Testis (tissue), 3 donors: Measurements from ENCODE around the gene RPS2. TPM values are rescaled to one million over a fixed set of nuclear protein-coding genes. Genes with fewer than 3 reads are reported as not detected.
"Not testable (repeated sequence)": the region's sequence is repeated elsewhere in the genome, so short reads cannot be mapped to it uniquely, and the experiment has no call there.

Source experiments
- DNase-seq: peaks from one replicate; pipeline ENCODE4 v3.0.0-alpha.2; 2019
- H3K27ac ChIP-seq, 2 donors: fragments of 200-600 bp; sonication (generic); one replicate each; pipeline ENCODE4 v1.5.1; 2019
- H3K27me3 ChIP-seq: fragments of 200-600 bp; sonication (generic); one replicate; pipeline ENCODE4 v1.5.1; 2019
- H3K36me3 ChIP-seq: fragments of 200-600 bp; sonication (generic); one replicate; pipeline ENCODE4 v1.5.1; 2017; ENCODE audit warnings: low read depth; ENCODE audit errors: missing control alignments
- H3K4me1 ChIP-seq: fragments of 200-600 bp; sonication (generic); one replicate; pipeline ENCODE4 v1.5.1; 2019
- H3K4me3 ChIP-seq, 2 donors: fragments of 200-600 bp; sonication (generic); one replicate each; pipeline ENCODE4 v1.5.1; 2017 to 2019
- H3K9me3 ChIP-seq: fragments of 200-600 bp; sonication (generic); one replicate; pipeline ENCODE4 v1.5.1; 2017
- POLR2A ChIP-seq: fragments of 450-650 bp; IDR thresholded peaks from one replicate; pipeline ENCODE4 v1.6.1; 2017; ENCODE audit warnings: antibody characterized with exemption, mild to moderate bottlenecking, moderate library complexity
- WGBS, 2 donors: methylation state at CpG; one replicate each; pipeline ENCODE4 v1.1.5; 2018; 5-methylcytosine and 5-hydroxymethylcytosine counted together
- intact Hi-C: fragments of 100-400 bp; cut with DNase I; formaldehyde crosslinking; loops from one replicate; pipeline ENCODE4 v1.15.1; 2023; ENCODE audit warnings: low total_unique reads
- polyA plus RNA-seq: library from polyadenylated mRNA; stranded (reverse); fragments of 350-450 nt; fragmentation: Illumina TruSeq; extraction: RNeasy Lipid Tissue Mini Kit (QIAGEN cat#74804); gene quantifications from one replicate; pipeline ENCODE4 v1.2.3, GENCODE V29; 2014; ENCODE audit warnings: low read depth, low replicate concordance; ENCODE audit not compliant: insufficient read depth
- total RNA-seq, 2 donors: library from RNA; depleted of rRNA; stranded (reverse); fragments of >200 nt; gene quantifications; one replicate each; pipeline ENCODE4 v1.2.3, GENCODE V29; 2016
- TF ChIP-seq, protein P1 (sequence below), 3 experiments: fragments of 450-650 bp in 2 of 3; fragments of 200-600 bp in 1 of 3; sonication (generic) in 1 of 3; IDR thresholded peaks; one replicate each; pipeline ENCODE4 v1.5.1; 2016 to 2019; ENCODE audit warnings: antibody characterized with exemption in 3 of 3, mild to moderate bottlenecking in 2 of 3, moderate library complexity in 1 of 3

The RPS2 gene
- total and polyA plus RNA-seq, 3 donors from 2014 or later = 744 to 1,779 (median 1,272) TPM

DNA sequence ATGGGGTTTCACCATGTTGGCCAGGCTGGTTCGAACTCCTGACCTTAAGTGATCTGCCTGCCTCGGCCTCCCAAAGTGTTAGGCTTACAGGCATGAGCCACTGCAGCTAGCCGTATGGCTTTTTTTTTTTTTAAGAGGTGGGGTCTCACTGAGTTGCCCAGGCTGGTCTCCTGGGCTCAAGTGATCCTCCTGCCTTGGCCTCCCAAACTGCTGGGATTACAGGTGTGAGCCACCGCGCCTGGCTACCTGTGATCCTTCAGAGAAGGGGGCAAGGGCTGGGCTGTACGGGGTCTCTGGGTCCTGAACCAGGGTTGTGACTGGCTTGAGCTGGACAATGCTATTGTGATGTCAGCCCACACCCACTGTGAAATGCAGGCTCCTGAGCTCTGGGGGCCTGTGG is 1.8 kb upstream of the RPS2 start, which contains the start of gene RNF151:
RNF151 (plus strand) TSS at position 397 of the 400 bp plus-strand sequence. CDS start 26 bp downstream, outside the sequence.
- Histone ChIP-seq H3K27me3 (no peaks in the 10 kb centered on the region), H3K27ac (no peak within 1 kb of the TSS), H3K4me3 (peak within 1 kb of the TSS; percentile 64 to 96), H3K4me1 (peaks cover 16% of the 10 kb centered on the region), H3K9me3 (no peaks in the 10 kb centered on the region), H3K36me3 (no peaks in the 10 kb centered on the region)
- intact Hi-C loops = no loop called here
- no peak for TF ChIP-seq POLR2A
- TF ChIP-seq, protein P1, sequence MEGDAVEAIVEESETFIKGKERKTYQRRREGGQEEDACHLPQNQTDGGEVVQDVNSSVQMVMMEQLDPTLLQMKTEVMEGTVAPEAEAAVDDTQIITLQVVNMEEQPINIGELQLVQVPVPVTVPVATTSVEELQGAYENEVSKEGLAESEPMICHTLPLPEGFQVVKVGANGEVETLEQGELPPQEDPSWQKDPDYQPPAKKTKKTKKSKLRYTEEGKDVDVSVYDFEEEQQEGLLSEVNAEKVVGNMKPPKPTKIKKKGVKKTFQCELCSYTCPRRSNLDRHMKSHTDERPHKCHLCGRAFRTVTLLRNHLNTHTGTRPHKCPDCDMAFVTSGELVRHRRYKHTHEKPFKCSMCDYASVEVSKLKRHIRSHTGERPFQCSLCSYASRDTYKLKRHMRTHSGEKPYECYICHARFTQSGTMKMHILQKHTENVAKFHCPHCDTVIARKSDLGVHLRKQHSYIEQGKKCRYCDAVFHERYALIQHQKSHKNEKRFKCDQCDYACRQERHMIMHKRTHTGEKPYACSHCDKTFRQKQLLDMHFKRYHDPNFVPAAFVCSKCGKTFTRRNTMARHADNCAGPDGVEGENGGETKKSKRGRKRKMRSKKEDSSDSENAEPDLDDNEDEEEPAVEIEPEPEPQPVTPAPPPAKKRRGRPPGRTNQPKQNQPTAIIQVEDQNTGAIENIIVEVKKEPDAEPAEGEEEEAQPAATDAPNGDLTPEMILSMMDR (IDR thresholded peaks at IDR 0.05) = no peak
- no peak for DNase-seq
- 95 to 96% methylated on average over 3 to 5 of the region's 6 CpGs for WGBS, 2 donors

DNA sequence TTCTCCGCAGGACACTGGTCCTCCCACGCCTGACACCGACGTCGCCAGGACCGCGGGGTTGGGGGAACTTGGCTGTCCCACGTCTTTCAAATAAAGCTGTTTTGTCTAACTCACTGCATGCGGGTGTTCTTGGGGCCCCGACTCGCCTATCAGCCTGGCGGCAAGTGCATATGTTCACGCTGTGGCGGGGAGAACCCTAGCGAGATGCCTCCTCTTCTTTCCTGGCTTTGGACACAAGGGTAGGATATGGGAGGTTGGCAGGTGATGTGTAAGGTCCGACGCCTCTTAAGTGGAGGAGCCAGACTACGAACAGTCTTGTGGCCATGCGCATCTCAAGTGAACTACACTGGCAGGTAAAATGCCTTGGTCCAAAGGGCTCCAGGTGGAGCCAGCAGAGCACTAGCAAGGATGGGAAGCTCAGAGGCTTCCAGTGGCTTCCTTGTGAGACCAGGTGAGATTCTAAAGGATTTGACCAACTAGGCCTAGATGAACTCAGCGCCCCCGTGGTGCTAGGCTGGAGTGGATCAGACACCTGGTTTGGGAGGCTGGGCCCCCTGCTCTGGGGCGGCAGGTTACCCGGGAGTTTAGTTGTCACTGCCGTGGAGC is 873 bp upstream of the RPS2 start:
- Histone ChIP-seq H3K36me3 (no peaks in the 10 kb centered on the region), H3K9me3 (no peaks in the 10 kb centered on the region), H3K27ac (peak overlapping the region; percentile 86 to 97), H3K27me3 (no peaks in the 10 kb centered on the region), H3K4me3 (peak overlapping the region; percentile 64 to 96), H3K4me1 (peaks cover 13% of the 10 kb centered on the region)
- 18 to 19% methylated on average over 24 of the region's 24 CpGs for WGBS, 2 donors
- intact Hi-C loops = no loop called here
- no peak for TF ChIP-seq POLR2A
- TF ChIP-seq, protein P1 (IDR thresholded peaks at IDR 0.05) = no peak
- DNase-seq = no peak

DNA sequence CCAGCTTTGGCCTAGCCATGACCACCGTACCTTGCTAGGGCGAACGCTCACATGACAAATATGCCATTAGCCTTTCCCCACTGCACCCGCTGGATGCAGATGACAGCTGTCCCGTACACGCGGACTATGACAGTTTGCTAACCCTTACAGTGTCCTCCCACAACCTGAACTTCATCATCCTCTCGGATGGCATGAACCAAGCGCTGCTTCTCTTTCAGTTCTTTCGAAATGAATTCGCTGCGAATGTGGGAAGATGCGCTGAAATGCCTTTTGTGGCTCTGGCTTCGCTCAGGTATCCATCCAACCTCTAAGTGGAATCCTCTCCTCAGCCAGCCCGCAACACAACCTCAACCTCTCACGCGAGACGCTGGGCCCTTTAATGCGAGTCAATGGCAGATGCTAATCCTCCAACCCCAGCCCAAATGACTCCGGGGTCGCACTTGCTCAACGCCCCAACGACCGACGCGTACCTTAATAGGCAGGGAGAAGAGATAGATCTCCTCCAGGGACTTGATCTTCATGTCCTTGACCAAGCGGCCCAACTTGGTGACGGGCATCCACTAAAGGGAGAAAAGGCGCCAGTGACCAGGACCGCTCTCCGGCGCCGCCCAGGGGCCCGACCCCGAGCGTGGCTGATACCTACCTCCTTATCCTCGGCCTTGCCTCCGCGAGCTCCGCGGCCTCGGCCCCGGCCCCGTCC is 670 bp downstream of the RPS2 start:
- intact Hi-C loops = no loop called here
- no peak for TF ChIP-seq POLR2A
- TF ChIP-seq, protein P1 (IDR thresholded peaks at IDR 0.05) = no peak
- Histone ChIP-seq H3K4me1 (peaks cover 22% of the 10 kb centered on the region), H3K9me3 (no peaks in the 10 kb centered on the region), H3K27ac (peak overlapping the region; percentile 86 to 97), H3K4me3 (peak overlapping the region; percentile 64 to 96), H3K36me3 (no peaks in the 10 kb centered on the region), H3K27me3 (no peaks in the 10 kb centered on the region)
- 10 to 15% methylated on average over 16 to 44 of the region's 44 CpGs for WGBS, 2 donors
- DNase-seq = no peak

DNA sequence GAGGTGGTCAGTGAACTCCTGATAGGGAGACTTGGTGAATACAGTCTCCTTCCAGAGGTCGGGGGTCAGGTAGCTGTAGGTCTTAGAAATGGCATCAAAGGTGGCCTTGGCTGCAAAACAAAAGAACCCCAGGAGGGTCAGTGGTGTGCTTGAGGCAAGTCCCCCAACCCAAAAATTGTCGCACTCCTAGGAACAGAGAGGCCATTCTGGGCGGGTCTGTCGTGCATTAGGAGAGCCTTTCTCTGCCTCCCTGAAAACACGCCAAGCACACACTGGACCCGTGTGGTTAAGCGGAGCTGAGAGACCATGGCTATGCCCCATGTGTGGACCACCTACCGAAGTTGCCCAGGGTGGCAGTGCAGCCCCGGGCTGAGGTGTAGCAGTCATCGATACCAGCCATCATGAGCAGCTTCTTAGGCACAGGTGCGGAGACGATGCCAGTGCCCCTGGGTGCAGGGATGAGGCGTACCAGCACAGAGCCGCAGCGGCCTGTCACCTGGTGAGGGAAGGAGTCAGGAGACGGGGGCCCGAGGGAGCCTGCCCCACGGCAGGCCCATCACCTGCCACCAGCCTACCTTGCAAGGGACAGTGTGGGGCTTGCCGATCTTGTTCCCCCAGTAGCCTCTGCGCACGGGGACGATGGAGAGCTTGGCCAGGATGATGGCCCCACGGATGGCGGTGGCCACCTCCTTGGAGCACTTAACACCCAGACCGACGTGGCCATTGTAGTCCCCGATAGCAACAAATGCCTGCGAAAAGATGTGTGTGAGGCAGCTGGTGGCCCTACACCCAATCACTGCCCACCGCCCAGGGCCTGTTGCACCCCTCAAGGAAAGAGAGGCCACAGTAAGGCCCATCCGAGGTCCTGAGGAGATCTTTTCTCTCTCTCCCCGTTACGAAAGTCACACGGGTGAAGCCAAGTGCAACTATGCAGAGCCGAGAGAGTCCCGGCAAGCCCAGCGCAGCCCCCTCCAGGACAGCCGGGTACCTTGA is 2.2 kb downstream of the RPS2 start:
- intact Hi-C loops, DNase-seq, H3K27ac ChIP-seq, H3K36me3 ChIP-seq, H3K4me3 ChIP-seq, H3K9me3 ChIP-seq, H3K27me3 ChIP-seq: not testable (repeated sequence)
- WGBS, 2 donors = 90 to 92% methylated on average over 24 to 36 of the region's 37 CpGs
- H3K4me1 ChIP-seq = peaks cover 24% of the 10 kb centered on the region

DNA sequence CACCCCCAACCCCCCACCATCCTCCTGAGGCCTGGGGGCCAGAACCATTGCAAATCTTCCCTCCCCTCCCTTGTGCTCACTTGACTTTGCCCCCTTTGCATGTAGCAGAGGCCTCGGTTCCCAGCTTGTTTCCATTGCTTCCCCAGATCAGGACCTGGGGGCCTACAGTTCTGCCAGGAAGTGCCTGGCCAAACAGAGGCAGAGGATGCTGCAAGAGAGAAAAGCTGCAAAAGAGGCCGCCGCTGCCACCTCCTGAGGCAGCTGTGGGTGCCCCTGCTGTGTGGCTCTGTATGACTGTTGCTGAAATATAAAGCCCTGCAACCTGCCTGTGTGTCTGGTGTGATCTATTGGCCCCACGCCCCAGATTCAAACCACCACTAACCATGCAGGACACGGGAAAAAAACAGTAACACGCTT is 3.0 kb downstream of the RPS2 start:
- H3K9me3 ChIP-seq = no peaks in the 10 kb centered on the region
- WGBS, 2 donors = 72 to 74% methylated on average over 6 of the region's 6 CpGs
- peaks cover 24% of the 10 kb centered on the region for H3K4me1 ChIP-seq
- intact Hi-C loops = no loop called here
- H3K27ac ChIP-seq = no peak overlapping the region
- H3K36me3 ChIP-seq = no peaks in the 10 kb centered on the region
- H3K27me3 ChIP-seq = no peaks in the 10 kb centered on the region
- TF ChIP-seq POLR2A = no peak
- TF ChIP-seq, protein P1 (IDR thresholded peaks at IDR 0.05) = no peak
- no peak for DNase-seq
- no peak overlapping the region for H3K4me3 ChIP-seq
